OCI-LY3 (cell line): ENCODE data around the gene MINDY3.

ENCODE experiments used
- EZH2phosphoT487 ChIP-seq: fragments of 200-600 bp; shearing (Covaris generic); IDR thresholded peaks from 2 replicates; pipeline ENCODE4 v1.6.1; 2018; ENCODE audit warnings: antibody characterized with exemption, mixed run types, low read depth
- TF ChIP-seq, protein P1 (sequence below): fragments of 200-600, 300-600 bp; sonication (generic); IDR thresholded peaks from 2 replicates; pipeline ENCODE4 v1.5.1; 2014; ENCODE audit warnings: antibody characterized with exemption, low read length, low read depth

DNA sequence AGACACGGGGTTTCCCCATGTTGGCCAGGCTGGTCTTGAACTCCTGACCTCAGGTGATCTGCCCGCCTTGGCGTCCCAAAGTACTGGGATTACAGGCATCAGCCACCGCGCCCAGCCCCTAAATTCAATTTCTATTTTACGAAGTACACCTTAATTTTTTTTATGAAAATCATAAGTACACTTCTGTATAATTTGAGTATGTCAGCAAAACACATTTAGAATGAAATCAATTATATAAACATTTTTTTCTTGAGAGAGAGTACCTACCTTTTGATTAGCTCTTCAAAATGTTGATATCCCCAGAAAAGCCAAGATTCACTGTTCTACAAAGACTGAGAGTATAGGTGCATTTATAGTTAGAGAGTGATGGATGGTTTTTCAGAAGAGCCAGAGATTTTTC, 120.0 kb downstream of the MINDY3 start:
- TF ChIP-seq, protein P1, sequence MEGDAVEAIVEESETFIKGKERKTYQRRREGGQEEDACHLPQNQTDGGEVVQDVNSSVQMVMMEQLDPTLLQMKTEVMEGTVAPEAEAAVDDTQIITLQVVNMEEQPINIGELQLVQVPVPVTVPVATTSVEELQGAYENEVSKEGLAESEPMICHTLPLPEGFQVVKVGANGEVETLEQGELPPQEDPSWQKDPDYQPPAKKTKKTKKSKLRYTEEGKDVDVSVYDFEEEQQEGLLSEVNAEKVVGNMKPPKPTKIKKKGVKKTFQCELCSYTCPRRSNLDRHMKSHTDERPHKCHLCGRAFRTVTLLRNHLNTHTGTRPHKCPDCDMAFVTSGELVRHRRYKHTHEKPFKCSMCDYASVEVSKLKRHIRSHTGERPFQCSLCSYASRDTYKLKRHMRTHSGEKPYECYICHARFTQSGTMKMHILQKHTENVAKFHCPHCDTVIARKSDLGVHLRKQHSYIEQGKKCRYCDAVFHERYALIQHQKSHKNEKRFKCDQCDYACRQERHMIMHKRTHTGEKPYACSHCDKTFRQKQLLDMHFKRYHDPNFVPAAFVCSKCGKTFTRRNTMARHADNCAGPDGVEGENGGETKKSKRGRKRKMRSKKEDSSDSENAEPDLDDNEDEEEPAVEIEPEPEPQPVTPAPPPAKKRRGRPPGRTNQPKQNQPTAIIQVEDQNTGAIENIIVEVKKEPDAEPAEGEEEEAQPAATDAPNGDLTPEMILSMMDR, result no peak
- no peak for TF ChIP-seq EZH2phosphoT487
